Endothelial cell of umbilical vein (primary cell): ENCODE measurements around the gene GOLGA6L10. TPM values are rescaled to one million over a fixed set of nuclear protein-coding genes. Genes with fewer than 3 reads are reported as not detected.
A peak's percentile ranks its signal among the peaks of the same experiment; 100 is the strongest.
"Not testable (repeated sequence)": the region's sequence is repeated elsewhere in the genome, so short reads cannot be mapped to it uniquely, and the experiment has no call there.

ENCODE experiments used
- BruUV-seq: library from RNA; stranded (reverse); fragments of 400-500 nt; replicated peaks from 2 replicates; lab custom pipeline; 2021; lab: Mats Ljungman, UMichigan
- CTCF ChIA-PET: fragments of 300-600, 350-600 bp; sonication (Branson Sonifier 250); formaldehyde crosslinking; loops from one replicate; lab custom pipeline; 2021; ENCODE audit warnings: antibody characterized with exemption, inconsistent platforms; lab: Charles Lee
- POLR2A ChIA-PET: fragments of 300-600, 350-600 bp; sonication (Branson Sonifier 250); formaldehyde crosslinking; loops from one replicate; lab custom pipeline; 2021; ENCODE audit warnings: antibody characterized with exemption, inconsistent platforms; lab: Charles Lee
- DNase-seq: peaks from one replicate; pipeline ENCODE4 v3.0.0-alpha.2; 2011; ENCODE audit warnings: low read depth, low spot score
- FAIRE-seq: peaks from 2 replicates; lab custom pipeline; 2011; peaks lifted over from hg19 to GRCh38; lab: Jason Lieb, UNC
- H2AFZ ChIP-seq: 2 replicates; pipeline ENCODE4 v1.6.0; 2012; ENCODE audit warnings: low read depth, low read length, control low read depth, inconsistent platforms
- H3K27ac ChIP-seq: 2 replicates; pipeline ENCODE4 v1.5.1; 2011; ENCODE audit warnings: low read depth, mild to moderate bottlenecking, control low read depth, low read length, moderate library complexity; ENCODE audit not compliant: insufficient read depth
- H3K27me3 ChIP-seq, 2 experiments: 2 replicates each; pipeline versions ENCODE4 v1.6.0 to v1.6.1; 2011; ENCODE audit warnings: low read length in 2 of 2, mixed read lengths in 1 of 2; ENCODE audit not compliant: control insufficient read depth in 2 of 2, insufficient read depth in 2 of 2
- H3K36me3 ChIP-seq, 2 experiments: 2 replicates in 1 of 2; 3 replicates in 1 of 2; pipeline ENCODE4 v1.5.1; 2011; ENCODE audit warnings: low read length in 2 of 2, mild to moderate bottlenecking in 1 of 2, moderate library complexity in 1 of 2; ENCODE audit not compliant: control insufficient read depth in 2 of 2, insufficient read depth in 2 of 2; ENCODE audit errors: extremely low read depth in 1 of 2
- H3K4me1 ChIP-seq: 3 replicates; pipeline ENCODE4 v1.5.1; 2011; ENCODE audit warnings: mild to moderate bottlenecking, low read length; ENCODE audit not compliant: control insufficient read depth, insufficient read depth; ENCODE audit errors: extremely low read depth
- H3K4me2 ChIP-seq: 2 replicates; pipeline ENCODE4 v1.6.1; 2011; ENCODE audit warnings: low read length, control low read depth, mixed read lengths; ENCODE audit not compliant: insufficient read depth
- H3K4me3 ChIP-seq, 3 experiments: fragments of 200-600 bp in 1 of 3; sonication (generic), shearing (Covaris generic) in 1 of 3; replicated peaks in 1 of 3; 2 replicates each; pipeline ENCODE4 v1.5.1; 2011 to 2016; ENCODE audit warnings: control low read depth in 3 of 3, low read length in 3 of 3, mild to moderate bottlenecking in 2 of 3, inconsistent platforms in 1 of 3, low read depth in 1 of 3, moderate library complexity in 1 of 3; ENCODE audit not compliant: insufficient read depth in 1 of 3
- H3K79me2 ChIP-seq: 2 replicates; pipeline ENCODE4 v1.6.0; 2012; ENCODE audit warnings: low read length, inconsistent platforms; ENCODE audit not compliant: control insufficient read depth, insufficient read depth
- H3K9ac ChIP-seq: replicated peaks from 2 replicates; pipeline ENCODE3; 2011; ENCODE audit warnings: low read length, control low read depth; ENCODE audit not compliant: insufficient read depth; ENCODE audit errors: extremely low read depth
- H3K9me1 ChIP-seq: replicated peaks from 3 replicates; pipeline ENCODE4 v1.6.0; 2011; ENCODE audit warnings: mild to moderate bottlenecking, low read length; ENCODE audit not compliant: control insufficient read depth, insufficient read depth; ENCODE audit errors: extremely low read depth
- H3K9me3 ChIP-seq: replicated peaks from 2 replicates; pipeline ENCODE4 v1.5.1; 2012; ENCODE audit warnings: low read length, inconsistent platforms; ENCODE audit not compliant: control insufficient read depth, insufficient read depth
- H4K20me1 ChIP-seq: replicated peaks from 2 replicates; pipeline ENCODE3; 2011; ENCODE audit warnings: mild to moderate bottlenecking, low read length; ENCODE audit not compliant: control insufficient read depth, insufficient read depth; ENCODE audit errors: extremely low read depth
- dilution Hi-C: fragments of 300-500 bp; cut with MboI; formaldehyde crosslinking; loops from one replicate; pipeline ENCODE4 v1.15.0; 2019; ENCODE audit warnings: low sequenced_read_pairs; ENCODE audit not compliant: extremely low pct_ligation_motif_present
- intact Hi-C: fragments of 100-400 bp; cut with micrococcal nuclease; formaldehyde crosslinking; loops from one replicate; pipeline ENCODE4 v1.10.0; 2022
- polyA plus RNA-seq, 4 experiments: library from polyadenylated mRNA; depleted of rRNA in 3 of 4; stranded (reverse) in 3 of 4; unstranded in 1 of 4; fragments of >200 nt; gene quantifications; 2 replicates each; pipeline versions ENCODE4 v1.2.1 to v1.2.3, GENCODE V29; 2011 to 2012; ENCODE audit warnings: missing spikeins in 1 of 4
- total RNA-seq: library from RNA; stranded (reverse); gene quantifications from 2 replicates; pipeline ENCODE4 v1.2.3, GENCODE V29; 2021
- TF ChIP-seq, protein P1 (sequence below), 2 donors: IDR thresholded peaks; 1 replicate in 1 of 2; 2 replicates in 1 of 2; pipeline ENCODE4 v1.5.1; 2011; ENCODE audit warnings: low read length in 2 of 2, mild to moderate bottlenecking in 2 of 2, moderate library complexity in 2 of 2, control low read depth in 1 of 2, inconsistent platforms in 1 of 2, low read depth in 1 of 2; ENCODE audit not compliant: insufficient read depth in 1 of 2; ENCODE audit errors: extremely low read depth in 1 of 2

The GOLGA6L10 gene
- total and polyA plus RNA-seq, 2 donors (not counting 3 experiments of a cell fraction or from before 2014, with no cell fraction given) = 1.2 to 3.9 TPM

GRCh38 chr15:82365692-82366323, 16.5 kb upstream of the GOLGA6L10 start:
- H3K27ac ChIP-seq, H3K4me2 ChIP-seq, H3K4me1 ChIP-seq, H3K9ac ChIP-seq, CTCF ChIA-PET, H2AFZ ChIP-seq, DNase-seq, H3K79me2 ChIP-seq, intact Hi-C loops, H4K20me1 ChIP-seq, H3K27me3 ChIP-seq, dilution Hi-C loops, H3K4me3 ChIP-seq, BruUV-seq, H3K9me1 ChIP-seq, POLR2A ChIA-PET, H3K36me3 ChIP-seq, H3K9me3 ChIP-seq, FAIRE-seq: not testable (repeated sequence)
- TF ChIP-seq, protein P1, sequence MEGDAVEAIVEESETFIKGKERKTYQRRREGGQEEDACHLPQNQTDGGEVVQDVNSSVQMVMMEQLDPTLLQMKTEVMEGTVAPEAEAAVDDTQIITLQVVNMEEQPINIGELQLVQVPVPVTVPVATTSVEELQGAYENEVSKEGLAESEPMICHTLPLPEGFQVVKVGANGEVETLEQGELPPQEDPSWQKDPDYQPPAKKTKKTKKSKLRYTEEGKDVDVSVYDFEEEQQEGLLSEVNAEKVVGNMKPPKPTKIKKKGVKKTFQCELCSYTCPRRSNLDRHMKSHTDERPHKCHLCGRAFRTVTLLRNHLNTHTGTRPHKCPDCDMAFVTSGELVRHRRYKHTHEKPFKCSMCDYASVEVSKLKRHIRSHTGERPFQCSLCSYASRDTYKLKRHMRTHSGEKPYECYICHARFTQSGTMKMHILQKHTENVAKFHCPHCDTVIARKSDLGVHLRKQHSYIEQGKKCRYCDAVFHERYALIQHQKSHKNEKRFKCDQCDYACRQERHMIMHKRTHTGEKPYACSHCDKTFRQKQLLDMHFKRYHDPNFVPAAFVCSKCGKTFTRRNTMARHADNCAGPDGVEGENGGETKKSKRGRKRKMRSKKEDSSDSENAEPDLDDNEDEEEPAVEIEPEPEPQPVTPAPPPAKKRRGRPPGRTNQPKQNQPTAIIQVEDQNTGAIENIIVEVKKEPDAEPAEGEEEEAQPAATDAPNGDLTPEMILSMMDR (IDR thresholded peaks at IDR 0.05; ENCODE audit: extremely low read depth in 1 of 2, insufficient read depth in 1 of 2, low read depth in 1 of 2, low read length in 2 of 2) = peak in 1 of 2 donors; percentile 23

- intact Hi-C loops, H3K4me3 ChIP-seq, H3K9me1 ChIP-seq, BruUV-seq, H3K4me2 ChIP-seq, POLR2A ChIA-PET, H3K4me1 ChIP-seq, H3K9me3 ChIP-seq, H3K27me3 ChIP-seq, CTCF ChIA-PET, H3K79me2 ChIP-seq, DNase-seq, H2AFZ ChIP-seq, H4K20me1 ChIP-seq, FAIRE-seq, H3K36me3 ChIP-seq, dilution Hi-C loops, H3K27ac ChIP-seq, H3K9ac ChIP-seq: not testable (repeated sequence)
Measured at GRCh38 chr15:82364548-82364947, 15.3 kb upstream of the GOLGA6L10 start.

GRCh38 chr15:82362790-82363189, 13.5 kb upstream of the GOLGA6L10 start:
- dilution Hi-C loops, H3K79me2 ChIP-seq, H3K36me3 ChIP-seq, DNase-seq, H3K27ac ChIP-seq, CTCF ChIA-PET, intact Hi-C loops, H3K27me3 ChIP-seq, H3K9ac ChIP-seq, POLR2A ChIA-PET, H4K20me1 ChIP-seq, H2AFZ ChIP-seq, H3K4me3 ChIP-seq, FAIRE-seq, H3K4me1 ChIP-seq, H3K9me1 ChIP-seq, H3K9me3 ChIP-seq, BruUV-seq, H3K4me2 ChIP-seq: not testable (repeated sequence)
